Measurements from ENCODE around the gene CCDC112.

DNA sequence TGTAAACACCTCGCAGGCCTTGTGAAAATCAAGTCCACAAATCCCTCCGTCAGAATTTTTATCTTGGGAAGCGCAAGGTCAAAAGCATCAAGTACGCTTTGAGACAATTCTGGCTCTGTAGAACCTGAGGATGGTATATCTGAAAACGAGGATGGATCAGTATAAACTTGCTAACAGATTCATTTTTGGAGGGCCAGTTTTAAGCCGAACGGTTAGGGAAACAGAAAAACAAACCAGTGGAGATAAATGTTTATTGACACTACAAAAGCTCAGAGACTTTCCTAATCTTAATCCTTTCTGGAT is 33.4 kb downstream of the CCDC112 start:
- TF ChIP-seq, protein P1, sequence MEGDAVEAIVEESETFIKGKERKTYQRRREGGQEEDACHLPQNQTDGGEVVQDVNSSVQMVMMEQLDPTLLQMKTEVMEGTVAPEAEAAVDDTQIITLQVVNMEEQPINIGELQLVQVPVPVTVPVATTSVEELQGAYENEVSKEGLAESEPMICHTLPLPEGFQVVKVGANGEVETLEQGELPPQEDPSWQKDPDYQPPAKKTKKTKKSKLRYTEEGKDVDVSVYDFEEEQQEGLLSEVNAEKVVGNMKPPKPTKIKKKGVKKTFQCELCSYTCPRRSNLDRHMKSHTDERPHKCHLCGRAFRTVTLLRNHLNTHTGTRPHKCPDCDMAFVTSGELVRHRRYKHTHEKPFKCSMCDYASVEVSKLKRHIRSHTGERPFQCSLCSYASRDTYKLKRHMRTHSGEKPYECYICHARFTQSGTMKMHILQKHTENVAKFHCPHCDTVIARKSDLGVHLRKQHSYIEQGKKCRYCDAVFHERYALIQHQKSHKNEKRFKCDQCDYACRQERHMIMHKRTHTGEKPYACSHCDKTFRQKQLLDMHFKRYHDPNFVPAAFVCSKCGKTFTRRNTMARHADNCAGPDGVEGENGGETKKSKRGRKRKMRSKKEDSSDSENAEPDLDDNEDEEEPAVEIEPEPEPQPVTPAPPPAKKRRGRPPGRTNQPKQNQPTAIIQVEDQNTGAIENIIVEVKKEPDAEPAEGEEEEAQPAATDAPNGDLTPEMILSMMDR (IDR thresholded peaks at IDR 0.05) = no peak
- TF ChIP-seq POLR2A (IDR thresholded peaks at IDR 0.05) (no peak), POLR2AphosphoS5 (IDR thresholded peaks at IDR 0.05) (no peak), EP300 (IDR thresholded peaks at IDR 0.05) (no peak)

All from gastroesophageal sphincter (tissue), 3 donors.